ENCODE measurements around the gene NOD1.

DNA sequence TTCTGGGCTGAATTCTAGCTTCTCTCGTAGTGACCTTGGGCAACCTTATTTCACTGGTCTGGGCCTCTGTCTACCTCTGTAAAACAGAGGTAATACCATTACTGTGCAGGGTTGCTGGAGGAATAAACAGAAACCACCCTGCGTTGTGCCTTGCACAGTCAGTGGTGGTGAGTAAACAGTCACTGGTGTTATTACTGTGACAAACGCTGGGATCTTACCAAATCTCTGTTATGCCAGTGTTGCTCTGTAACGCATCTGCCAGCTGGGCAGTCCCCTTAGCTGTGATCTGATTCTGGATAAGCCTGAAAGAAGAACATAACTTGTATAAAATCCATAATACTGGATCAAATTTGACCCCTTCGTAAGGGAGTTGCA is 49.4 kb downstream of the NOD1 start:
- TF ChIP-seq POLR2AphosphoS5 (IDR thresholded peaks at IDR 0.05; ENCODE audit: borderline replicate concordance, low read depth, low read length) (no peak), EZH2 (IDR thresholded peaks at IDR 0.05) (no peak), FOXP2 (optimal IDR thresholded peaks at IDR 0.05; ENCODE audit: control extremely low read depth, extremely low read length, insufficient read depth) (no peak)

Data from SK-N-MC (cell line).